Thoracic aorta (tissue), 2 donors: ENCODE measurements around the gene PRDM15. TPM values are rescaled to one million over a fixed set of nuclear protein-coding genes. Genes with fewer than 3 reads are reported as not detected.
A peak's percentile ranks its signal among the peaks of the same experiment; 100 is the strongest.

ENCODE experiments used
- ATAC-seq: fragments of 150-250 bp; one replicate; pipeline ENCODE4 v1.8.0; 2017; ENCODE audit warnings: low read depth; ENCODE audit not compliant: insufficient number of reproducible peaks, low FRiP score
- DNase-seq: peaks from one replicate; pipeline ENCODE4 v3.0.0-alpha.2; 2020; ENCODE audit warnings: low spot score
- H3K27ac ChIP-seq, 2 donors: fragments of 200-600 bp; sonication (generic); 1 replicate in 1 of 2; 2 replicates in 1 of 2; pipeline ENCODE4 v1.5.1; 2016; ENCODE audit warnings: mild to moderate bottlenecking in 2 of 2, moderate library complexity in 2 of 2
- H3K27me3 ChIP-seq: fragments of 200-600 bp; sonication (generic); replicated peaks from 2 replicates; pipeline ENCODE4 v1.6.0; 2016; ENCODE audit warnings: mild to moderate bottlenecking; ENCODE audit not compliant: insufficient read depth
- H3K36me3 ChIP-seq: fragments of 200-600 bp; sonication (generic); one replicate; pipeline ENCODE4 v1.5.1; 2016
- H3K4me1 ChIP-seq, 2 donors: fragments of 200-600 bp; sonication (generic); 1 replicate in 1 of 2; 2 replicates in 1 of 2; pipeline versions ENCODE4 v1.5.1 to v1.6.0; 2016; ENCODE audit warnings: low read depth in 2 of 2, mild to moderate bottlenecking in 1 of 2; ENCODE audit not compliant: control insufficient read depth in 1 of 2
- H3K4me3 ChIP-seq: fragments of 200-600 bp; sonication (generic); 2 replicates; pipeline ENCODE4 v1.5.1; 2016; ENCODE audit warnings: mild to moderate bottlenecking
- H3K9me3 ChIP-seq: fragments of 200-600 bp; sonication (generic); 2 replicates; pipeline ENCODE4 v1.5.1; 2016
- CTCF ChIP-seq: fragments of 200-600 bp; sonication (generic); IDR thresholded peaks from one replicate; pipeline ENCODE4 v1.5.1; 2019; ENCODE audit warnings: antibody characterized with exemption
- total RNA-seq, 2 donors: library from RNA; depleted of rRNA; stranded (reverse); fragments of >200 nt; gene quantifications; one replicate each; pipeline versions ENCODE4 v1.1.0 to v1.2.3, GENCODE V29; 2016

Gene PRDM15
- total RNA-seq, 2 donors from 2014 or later = 9.0 to 14.9 TPM

- no peaks in the 10 kb centered on the region for H3K9me3 ChIP-seq
- no peaks in the 10 kb centered on the region for H3K27me3 ChIP-seq
- H3K27ac ChIP-seq = no peak overlapping the region
- peaks cover 3 to 13% of the 10 kb centered on the region in 2 donors for H3K4me1 ChIP-seq
- H3K36me3 ChIP-seq = no peaks in the 10 kb centered on the region
- DNase-seq (peak; percentile 44), ATAC-seq (peak; percentile 51)
- peak overlapping the region; percentile 99 for H3K4me3 ChIP-seq
- no peak for TF ChIP-seq CTCF
Measured at GRCh38 chr21:41878831-41879189, 334 bp downstream of the PRDM15 start.

- peak overlapping the region; percentile 6 to 71 for H3K27ac ChIP-seq
- DNase-seq (no peak), ATAC-seq (no peak)
- H3K4me3 ChIP-seq = peak overlapping the region; percentile 99
- no peaks in the 10 kb centered on the region for H3K9me3 ChIP-seq
- no peaks in the 10 kb centered on the region for H3K27me3 ChIP-seq
- no peaks in the 10 kb centered on the region for H3K36me3 ChIP-seq
- no peak for TF ChIP-seq CTCF
- H3K4me1 ChIP-seq = peaks cover 3 to 13% of the 10 kb centered on the region in 2 donors
Measured at GRCh38 chr21:41877901-41878830, 978 bp downstream of the PRDM15 start.

- Histone ChIP-seq H3K4me1 (peaks cover 3 to 13% of the 10 kb centered on the region in 2 donors), H3K27me3 (no peaks in the 10 kb centered on the region), H3K27ac (no peak overlapping the region), H3K9me3 (no peaks in the 10 kb centered on the region), H3K4me3 (peak overlapping the region; percentile 99), H3K36me3 (no peaks in the 10 kb centered on the region)
- TF ChIP-seq CTCF = no peak
- DNase-seq (no peak), ATAC-seq (no peak)
Measured at GRCh38 chr21:41876928-41877652, 2.1 kb downstream of the PRDM15 start.

- Histone ChIP-seq H3K27ac (no peak overlapping the region), H3K4me3 (no peak overlapping the region), H3K27me3 (no peaks in the 10 kb centered on the region), H3K9me3 (no peaks in the 10 kb centered on the region), H3K36me3 (no peaks in the 10 kb centered on the region), H3K4me1 (peaks cover 3 to 13% of the 10 kb centered on the region in 2 donors)
- no peak for ATAC-seq
- DNase-seq = no peak
- TF ChIP-seq CTCF = no peak
Measured at GRCh38 chr21:41876396-41876795, 2.7 kb downstream of the PRDM15 start.

- Histone ChIP-seq H3K9me3 (no peaks in the 10 kb centered on the region), H3K36me3 (no peaks in the 10 kb centered on the region), H3K27me3 (no peaks in the 10 kb centered on the region), H3K27ac (no peak overlapping the region), H3K4me1 (peaks cover 3 to 13% of the 10 kb centered on the region in 2 donors), H3K4me3 (no peak overlapping the region)
- no peak for TF ChIP-seq CTCF
- no peak for DNase-seq
- ATAC-seq = no peak
Measured at GRCh38 chr21:41875086-41875485, 4.1 kb downstream of the PRDM15 start.
